T47D (cell line): ENCODE results near the gene LRBA.
A peak's percentile ranks its signal among the peaks of the same experiment; 100 is the strongest.

ENCODE experiments used
- DNase-seq, 2 experiments: peaks; one replicate each; pipeline versions ENCODE4 v3.0.0 to v3.0.0-alpha.2; 2011 to 2012; ENCODE audit warnings: low read depth in 1 of 2, low spot score in 1 of 2
- JUND ChIP-seq: IDR thresholded peaks from 2 replicates; pipeline ENCODE4 v1.6.1; 2012; ENCODE audit warnings: low read depth
- in situ Hi-C: cut with HindIII; loops from 2 replicates; pipeline ENCODE4 v1.10.0; 2016; ENCODE audit warnings: low sequenced_read_pairs, low pct_unique_long_range_greater_than_20kb

Gene LRBA

DNA sequence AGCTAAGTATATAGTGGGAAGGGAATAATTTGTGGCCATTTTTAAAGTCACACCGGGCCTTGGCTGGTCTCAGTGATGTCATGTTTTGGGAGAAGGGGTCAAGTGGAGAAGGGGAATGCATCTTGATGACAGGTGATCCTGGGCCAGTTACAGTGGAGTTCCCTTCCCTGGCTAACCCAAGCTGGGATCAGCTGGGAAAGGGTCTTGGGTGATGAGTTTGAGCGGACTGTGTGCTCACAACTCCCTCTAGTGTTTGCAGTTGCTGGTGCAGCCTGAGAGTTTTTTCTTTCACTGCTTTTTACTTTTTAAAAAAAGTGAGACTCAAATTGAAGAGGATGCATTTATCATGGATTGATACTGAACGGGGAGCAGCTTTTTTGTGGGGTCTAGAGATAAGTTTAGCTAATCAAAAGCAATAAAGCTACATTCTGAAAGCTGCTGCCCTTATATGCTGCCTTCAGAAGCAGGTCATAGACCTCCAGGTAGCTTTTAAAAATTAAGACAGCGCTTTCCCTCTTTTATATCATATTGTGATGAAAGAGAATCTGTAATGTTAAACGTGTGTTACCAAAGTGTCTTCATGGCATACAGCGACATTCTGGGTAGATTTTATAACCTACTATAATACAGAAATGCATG is 772.1 kb downstream of the LRBA start:
- in situ Hi-C loops: no loop called here
- DNase-seq: peak; percentile 11 to 32
- no peak for TF ChIP-seq JUND

GRCh38 chr4:150240011-150240410 is 775.1 kb downstream of the LRBA start:
- in situ Hi-C loops: no loop called here
- no peak for DNase-seq
- TF ChIP-seq JUND: no peak

DNA sequence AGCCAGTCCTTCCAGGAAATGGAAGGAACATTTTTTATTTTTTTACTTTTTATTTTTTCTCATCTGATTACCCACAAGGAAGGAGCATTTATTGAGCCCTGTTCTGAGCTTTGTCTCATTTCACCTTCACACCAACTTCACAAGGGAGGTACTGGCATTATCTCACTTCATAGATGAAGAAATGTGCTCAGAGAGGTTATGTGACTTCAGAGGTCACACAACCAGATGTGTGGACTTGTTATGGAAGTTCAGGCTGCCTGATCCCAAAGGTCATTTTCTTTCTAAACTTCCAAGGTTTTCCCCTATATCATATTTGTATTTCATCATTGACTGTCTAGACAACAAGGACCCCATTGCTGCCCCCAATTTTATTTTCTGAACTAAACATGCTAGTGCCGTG is 776.5 kb downstream of the LRBA start:
- TF ChIP-seq JUND: no peak
- in situ Hi-C loops: no loop called here
- no peak for DNase-seq

GRCh38 chr4:150237110-150237872 is 777.8 kb downstream of the LRBA start:
- TF ChIP-seq JUND: no peak
- no peak for DNase-seq
- in situ Hi-C loops: no loop called here

DNA sequence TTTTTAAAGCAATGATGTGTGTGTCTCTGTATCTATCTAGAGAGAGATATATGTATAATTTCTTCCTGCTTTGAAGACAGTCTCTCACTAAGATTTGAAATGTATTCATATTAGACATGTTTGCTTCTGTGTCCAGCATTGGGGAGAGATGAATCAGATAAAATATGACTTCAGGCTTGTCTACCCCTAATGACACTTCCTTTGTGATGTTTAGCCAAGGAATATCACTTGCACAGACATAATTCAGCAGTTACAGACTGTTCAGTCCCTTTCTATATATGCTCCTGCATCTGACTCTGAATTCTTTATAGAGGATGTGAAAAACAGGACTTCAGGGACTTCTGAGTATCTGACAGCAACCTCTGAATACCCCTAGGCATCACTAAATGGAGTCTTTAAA is 778.5 kb downstream of the LRBA start:
- no peak for TF ChIP-seq JUND
- DNase-seq: no peak
- in situ Hi-C loops: no loop called here

DNA sequence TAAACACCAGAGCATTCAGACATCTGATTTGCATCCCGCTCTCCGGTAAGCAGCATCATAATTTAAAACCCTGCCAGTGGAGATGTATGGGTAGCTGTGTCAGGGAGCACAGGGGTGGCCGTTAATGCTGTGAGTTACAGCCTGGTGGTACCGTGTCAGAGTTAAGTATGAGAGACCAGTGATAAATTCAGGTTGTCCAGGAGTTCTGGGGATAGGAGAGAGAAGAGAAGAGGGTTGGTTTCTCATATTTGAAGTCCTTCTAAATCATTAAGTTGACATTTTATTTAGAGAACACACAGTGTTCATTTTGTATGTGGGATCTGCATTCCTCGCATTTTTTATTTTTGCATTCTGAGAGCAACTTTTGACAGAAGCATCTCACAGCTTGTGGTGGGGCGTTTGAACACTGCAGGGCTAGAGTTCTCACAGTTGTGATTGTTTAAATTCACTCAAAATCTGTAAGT is 779.2 kb downstream of the LRBA start:
- in situ Hi-C loops: no loop called here
- no peak for DNase-seq
- no peak for TF ChIP-seq JUND

DNA sequence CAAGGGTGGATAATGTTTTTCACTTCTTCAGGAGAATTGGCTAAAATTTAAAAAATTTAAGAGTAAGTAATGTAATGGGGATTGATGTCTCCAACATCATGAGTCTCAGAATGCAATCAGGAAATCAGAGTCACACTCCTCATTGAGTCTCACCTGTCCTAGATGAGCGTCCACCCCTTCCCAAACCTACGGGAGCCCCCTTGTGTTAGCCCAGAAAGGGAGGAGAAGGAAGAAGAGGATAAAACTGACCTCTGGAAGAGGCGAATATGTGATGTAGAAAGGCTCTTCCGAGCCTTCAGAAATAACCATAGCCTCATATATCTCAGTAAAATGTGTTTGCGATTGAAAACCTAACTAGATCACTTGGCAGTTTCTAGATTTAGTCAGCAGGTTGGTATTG is 779.8 kb downstream of the LRBA start:
- no peak for DNase-seq
- TF ChIP-seq JUND: no peak
- in situ Hi-C loops: no loop called here

DNA sequence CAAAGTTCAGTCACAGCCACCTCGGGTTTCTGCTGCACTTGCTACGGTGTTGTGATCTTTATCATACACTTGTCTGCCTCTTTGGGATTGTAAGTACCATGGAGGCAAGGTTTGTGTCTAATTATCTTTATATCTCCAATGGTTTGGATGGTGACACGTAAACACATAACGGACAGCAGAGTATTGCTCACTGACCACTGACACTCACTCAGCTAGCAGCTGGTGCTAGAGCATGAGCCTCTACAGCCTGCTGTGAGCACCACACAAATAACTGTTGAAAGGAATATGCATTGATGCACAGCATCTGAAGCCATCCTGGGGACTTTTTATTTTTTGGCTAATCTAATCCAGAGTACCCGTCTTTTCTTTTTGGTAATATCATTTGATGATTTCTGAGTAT is 780.8 kb downstream of the LRBA start:
- no peak for DNase-seq
- no peak for TF ChIP-seq JUND
- in situ Hi-C loops: no loop called here

DNA sequence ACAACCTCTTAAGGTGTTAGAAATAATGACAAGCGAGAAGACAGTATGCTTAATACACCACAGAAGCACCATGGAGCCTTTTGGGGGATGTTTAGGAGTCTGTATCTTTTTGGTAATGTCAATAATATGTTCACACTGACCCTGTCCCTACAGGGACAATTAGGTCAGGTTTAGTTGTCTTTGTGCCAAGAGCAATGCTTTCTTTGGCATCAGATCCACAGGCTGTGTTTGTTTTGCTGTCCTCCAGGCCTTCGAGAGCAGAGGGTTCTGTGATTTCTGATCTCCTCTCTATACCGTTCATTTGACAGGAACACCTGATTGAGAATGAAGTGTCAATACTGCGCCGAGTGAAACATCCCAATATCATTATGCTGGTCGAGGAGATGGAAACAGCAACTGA is 783.1 kb downstream of the LRBA start:
- in situ Hi-C loops: no loop called here
- no peak for TF ChIP-seq JUND
- DNase-seq: no peak

DNA sequence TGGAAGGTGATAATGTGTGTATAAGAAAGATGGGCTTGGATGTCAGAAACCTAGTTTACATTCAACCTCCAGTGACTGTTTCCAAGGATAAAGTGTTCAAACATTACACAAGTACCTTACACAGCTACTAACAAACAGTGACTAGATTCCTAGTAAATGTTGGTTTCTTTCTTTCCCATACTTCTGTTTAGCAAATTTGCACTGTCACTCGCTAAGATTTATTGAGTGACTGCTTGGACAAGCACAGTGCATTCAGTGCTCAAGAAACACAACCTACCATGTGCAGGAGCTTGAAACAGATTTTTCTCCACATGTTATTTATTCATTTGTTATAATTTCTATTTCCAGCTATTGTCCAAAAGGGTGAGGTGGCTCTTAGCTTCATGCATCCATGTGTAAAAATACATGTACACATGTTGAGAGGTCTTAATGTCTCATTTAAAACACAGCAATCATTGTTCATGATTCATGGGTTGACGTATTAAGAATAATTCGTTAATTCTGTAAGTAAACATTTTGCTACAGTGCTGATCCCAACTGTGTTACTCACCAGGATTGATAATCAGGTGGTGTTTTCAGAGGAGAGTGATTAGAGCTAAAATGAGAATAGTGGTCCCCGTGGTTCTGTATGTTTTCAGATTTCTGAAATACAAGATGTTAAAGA is 783.8 kb downstream of the LRBA start:
- TF ChIP-seq JUND: no peak
- no peak for DNase-seq

DNA sequence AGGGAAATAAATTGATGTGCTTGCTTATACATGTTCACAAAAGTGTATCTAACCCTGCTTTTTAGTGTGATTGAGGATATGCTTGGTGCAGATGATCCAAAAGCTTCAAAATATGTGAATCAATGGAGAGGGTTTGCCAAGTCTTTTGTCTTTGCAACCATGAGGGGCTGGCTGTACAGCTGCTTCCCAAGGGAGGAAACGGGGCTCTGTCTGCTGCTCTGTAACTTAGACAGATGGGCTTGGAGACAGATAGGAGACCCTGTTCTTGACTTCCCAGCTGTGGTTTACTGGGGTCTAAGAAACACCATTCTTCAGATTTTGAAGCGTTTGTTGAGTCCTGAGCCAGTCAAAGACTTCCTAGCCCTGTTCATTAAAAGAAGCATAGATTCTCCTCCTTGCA is 784.5 kb downstream of the LRBA start:
- TF ChIP-seq JUND: no peak
- no peak for DNase-seq
- in situ Hi-C loops: no loop called here

More for the DNA sequence above, 783.8 kb downstream of the LRBA start:
- in situ Hi-C loops: no loop called here

- in situ Hi-C loops: no loop called here
- no peak for TF ChIP-seq JUND
- DNase-seq: no peak
These were observed 785.6 kb downstream of the LRBA start for GRCh38 chr4:150229520-150229919.
